GM19463 (cell line): Measurements from ENCODE around the gene OR52N5.

Experiments used
- ATAC-seq: cut with Tn5 transposase; IDR thresholded peaks from one replicate; pipeline ENCODE4 v1.9.1; 2021; ENCODE audit warnings: mild to moderate bottlenecking, moderate library complexity; ENCODE audit not compliant: unreplicated experiment

Gene OR52N5

DNA sequence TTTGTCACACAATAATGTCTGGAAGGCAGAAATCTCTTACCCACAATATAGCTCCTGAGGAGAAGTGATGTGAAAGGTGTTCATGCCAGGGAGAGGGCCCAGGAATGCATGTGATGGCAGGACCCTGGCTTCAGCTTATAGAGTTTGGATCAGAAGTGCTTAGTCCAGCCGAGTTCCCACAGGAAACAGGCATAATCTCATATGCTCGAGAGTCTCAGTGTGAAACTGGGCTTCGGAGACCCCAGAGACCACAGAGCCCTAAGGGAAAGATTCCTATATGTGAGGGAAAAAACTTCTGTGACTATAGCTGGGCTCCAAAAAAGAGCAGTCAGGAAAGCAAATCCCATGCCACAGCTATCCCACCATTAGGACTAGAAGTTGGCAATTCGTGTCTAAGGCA lies at the start of gene OR52N5:
Gene OR52N5, minus strand, starts transcription at position 101 of the 400 bp plus-strand sequence. CDS start 4,721 bp downstream, outside the sequence.
- ATAC-seq = no peak

DNA sequence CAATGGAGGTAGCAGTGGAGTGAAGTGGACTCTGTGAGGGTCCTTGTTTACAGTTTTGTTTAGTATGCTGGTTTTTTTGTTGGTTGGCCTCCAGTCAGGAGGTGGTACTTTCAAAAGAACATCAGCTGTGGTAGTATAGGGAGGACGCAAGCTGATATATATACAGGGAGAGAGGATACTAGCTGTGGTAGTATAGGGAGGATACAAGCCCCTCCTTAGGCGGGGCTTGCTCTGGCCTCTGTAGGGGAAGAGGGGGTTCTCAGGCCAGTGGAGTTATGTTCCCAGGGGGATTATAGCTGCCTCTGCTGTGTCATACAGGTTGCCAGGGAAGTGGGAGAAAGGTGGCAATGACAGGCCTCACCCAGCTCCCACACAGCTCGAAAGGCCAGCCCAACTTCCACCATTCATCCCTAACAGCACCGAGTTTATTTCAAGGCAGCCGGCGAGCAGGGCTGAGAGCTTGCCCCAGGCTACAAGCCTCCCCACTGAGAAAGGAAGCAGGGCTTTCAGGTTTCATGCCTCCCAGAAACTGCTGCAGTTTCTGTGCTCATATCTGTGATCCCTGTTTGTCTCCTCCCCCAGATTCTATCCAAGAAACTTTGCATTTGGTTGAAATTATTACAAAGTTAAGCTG lies 48.2 kb upstream of the OR52N5 start:
- ATAC-seq = no peak

DNA sequence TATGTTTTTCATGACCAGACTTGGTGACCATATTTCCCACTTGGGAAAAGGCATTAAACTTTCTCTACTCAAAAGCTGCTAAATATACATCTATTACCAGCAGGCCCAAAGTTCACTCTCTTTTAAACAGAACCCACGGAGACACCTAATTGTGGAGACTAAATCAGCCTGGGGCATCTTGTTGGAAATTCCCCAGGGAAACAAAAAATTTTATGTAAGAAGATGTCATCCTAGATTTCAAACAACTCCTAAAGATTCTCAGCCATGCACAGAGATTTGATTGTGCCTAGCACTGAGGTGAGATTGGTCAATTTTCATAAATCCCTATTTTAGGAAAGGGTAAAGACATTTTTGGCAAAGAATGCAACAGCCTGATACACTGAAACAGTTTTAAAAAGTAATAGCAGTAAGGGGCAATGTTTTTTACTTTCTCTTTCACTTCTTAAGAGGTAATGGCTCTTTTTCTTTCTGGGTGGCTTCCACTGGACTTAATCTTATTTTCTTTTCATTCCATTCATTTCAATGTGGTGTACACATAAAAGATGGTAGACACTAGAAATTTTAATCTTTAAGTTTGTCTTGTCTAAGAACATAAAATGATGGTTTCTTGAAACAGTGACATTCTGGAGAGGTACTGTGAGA lies 35.2 kb upstream of the OR52N5 start:
- peak; percentile 55 for ATAC-seq

DNA sequence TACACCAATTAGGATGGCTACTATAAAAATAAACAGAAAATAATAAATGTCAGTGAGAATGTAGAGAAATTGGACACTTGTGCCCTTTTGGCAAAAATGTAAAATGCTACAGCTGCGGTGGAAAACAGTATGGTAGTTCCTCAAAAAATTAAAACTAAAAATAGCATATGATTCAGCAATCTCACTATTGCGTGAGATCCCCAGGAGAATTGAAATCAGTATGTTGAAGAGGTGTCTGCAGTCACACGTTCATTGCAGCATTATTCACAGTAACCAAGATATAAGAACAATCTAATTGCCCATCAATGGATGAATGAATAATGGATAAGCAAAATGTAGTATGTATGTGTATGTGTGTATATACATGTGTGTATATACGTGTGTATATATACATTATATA lies 32.4 kb upstream of the OR52N5 start:
- no peak for ATAC-seq

GRCh38 chr11:5809905-5810795 lies 27.0 kb upstream of the OR52N5 start:
- ATAC-seq = no peak

GRCh38 chr11:5809122-5809519 lies 26.0 kb upstream of the OR52N5 start:
- ATAC-seq = peak; percentile 20

DNA sequence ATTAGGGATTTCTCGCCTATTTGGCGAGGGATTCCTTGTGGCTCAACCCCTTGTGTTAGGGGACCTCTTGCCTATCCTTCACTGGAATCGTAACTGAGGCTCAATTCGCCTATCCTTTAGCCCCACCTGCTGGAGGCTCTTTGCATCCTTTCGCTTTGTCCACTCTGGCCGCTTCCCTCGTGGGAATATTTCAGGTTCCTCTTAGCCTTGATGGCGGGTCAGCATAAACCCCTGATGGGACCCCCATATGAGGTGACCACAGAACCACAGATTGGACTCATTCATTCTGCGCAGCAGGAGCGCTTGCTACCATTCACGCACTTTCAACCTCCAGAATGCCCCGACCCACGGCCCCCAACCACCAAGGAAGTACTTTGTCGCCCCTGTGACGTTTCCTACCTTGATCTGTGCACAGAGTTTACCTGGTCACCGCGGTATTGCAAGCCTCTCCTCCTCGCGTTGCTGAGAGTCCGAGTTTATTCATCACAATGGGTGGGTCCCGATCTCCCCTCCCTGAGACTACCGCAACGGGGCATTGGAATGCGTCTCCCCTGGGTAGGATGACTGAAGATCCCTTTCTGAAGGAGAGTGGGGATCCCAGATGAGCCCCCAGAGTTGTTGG lies 25.5 kb upstream of the OR52N5 start, which contains the start of gene OR52N2:
Gene OR52N2, plus strand, starts transcription at position 425 of the 622 bp plus-strand sequence. CDS start 11,412 bp downstream, outside the sequence.
- ATAC-seq = peak; percentile 85

- ATAC-seq = peak; percentile 42
Measured at GRCh38 chr11:5807580-5807979, 24.4 kb upstream of the OR52N5 start.

GRCh38 chr11:5803982-5804381 lies 20.8 kb upstream of the OR52N5 start:
- no peak for ATAC-seq

GRCh38 chr11:5796541-5796940 lies 13.4 kb upstream of the OR52N5 start:
- ATAC-seq = no peak

GRCh38 chr11:5791165-5791564 lies 8.0 kb upstream of the OR52N5 start, which contains the start of gene OR52N1:
Gene OR52N1 (minus strand): TSS chr11:5791265. CDS start chr11:5788816, 2,449 bp downstream.
- no peak for ATAC-seq

GRCh38 chr11:5767056-5767455 lies 16.1 kb downstream of the OR52N5 start:
- no peak for ATAC-seq

GRCh38 chr11:5753943-5754342 lies 29.2 kb downstream of the OR52N5 start, which contains the start of gene OR52N4:
Gene OR52N4 (plus strand): TSS chr11:5754243. CDS start chr11:5754741, 498 bp downstream.
- ATAC-seq = no peak

DNA sequence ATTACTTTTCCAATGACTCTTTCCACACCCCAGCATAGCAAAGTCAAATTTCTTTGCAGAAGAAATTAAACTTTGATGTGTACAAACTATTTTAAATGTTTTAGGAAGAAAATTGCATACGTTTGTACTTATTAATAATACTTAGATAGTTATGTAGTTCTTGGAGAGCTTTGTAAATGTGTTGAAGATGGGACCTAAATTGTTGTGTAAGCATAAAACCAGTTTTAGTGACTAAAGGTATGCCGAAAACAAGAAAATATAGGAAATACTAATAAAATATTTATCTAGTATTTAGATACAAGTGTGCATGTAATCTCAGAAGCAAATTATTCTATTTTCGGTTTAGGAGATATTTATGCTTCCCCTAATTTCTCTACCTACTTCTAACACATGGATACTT lies 33.3 kb downstream of the OR52N5 start:
- ATAC-seq = no peak

- no peak for ATAC-seq
Measured at GRCh38 chr11:5746614-5747013, 36.5 kb downstream of the OR52N5 start.

- ATAC-seq = no peak
Measured at GRCh38 chr11:5738431-5738830, 44.7 kb downstream of the OR52N5 start.

DNA sequence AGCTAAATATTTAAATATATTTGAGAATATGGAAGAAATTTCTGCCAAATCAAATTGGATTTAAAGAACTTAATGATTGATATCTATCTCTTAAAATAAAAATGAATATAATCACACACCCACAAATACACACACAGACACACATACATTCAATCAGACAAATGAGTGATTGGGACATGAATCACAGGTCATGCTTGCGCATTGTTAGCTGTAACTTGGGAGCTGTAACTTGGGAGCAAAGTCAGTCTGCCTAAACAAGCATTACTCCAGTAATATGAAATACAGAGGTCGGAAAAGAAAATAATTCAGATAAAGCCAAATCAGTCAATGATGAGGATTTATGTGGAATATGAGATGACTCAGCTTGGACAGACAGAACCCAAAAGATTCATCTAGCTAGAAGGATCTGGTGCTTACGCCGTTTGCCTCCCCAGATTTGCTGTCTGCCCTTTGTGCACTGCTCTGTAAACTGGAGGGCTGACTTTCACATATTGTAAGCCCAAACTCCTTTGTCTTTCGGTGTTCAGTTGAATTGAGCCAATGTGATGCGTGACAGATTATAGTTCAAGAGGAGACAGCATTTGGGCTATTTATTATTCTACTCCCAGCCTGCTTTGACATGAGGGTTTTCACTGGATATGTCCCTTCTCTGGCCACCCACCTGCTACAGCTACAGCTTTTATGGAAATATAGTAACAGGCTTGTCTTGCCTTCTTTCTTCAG lies 45.3 kb downstream of the OR52N5 start:
- ATAC-seq = no peak

GRCh38 chr11:5737091-5737490 lies 46.1 kb downstream of the OR52N5 start:
- ATAC-seq = no peak

GRCh38 chr11:5736396-5736795 lies 46.8 kb downstream of the OR52N5 start, which contains the start of gene OR56B1:
Gene OR56B1 (plus strand): TSS chr11:5736448. CDS start chr11:5736517, 69 bp downstream.
- ATAC-seq = no peak

DNA sequence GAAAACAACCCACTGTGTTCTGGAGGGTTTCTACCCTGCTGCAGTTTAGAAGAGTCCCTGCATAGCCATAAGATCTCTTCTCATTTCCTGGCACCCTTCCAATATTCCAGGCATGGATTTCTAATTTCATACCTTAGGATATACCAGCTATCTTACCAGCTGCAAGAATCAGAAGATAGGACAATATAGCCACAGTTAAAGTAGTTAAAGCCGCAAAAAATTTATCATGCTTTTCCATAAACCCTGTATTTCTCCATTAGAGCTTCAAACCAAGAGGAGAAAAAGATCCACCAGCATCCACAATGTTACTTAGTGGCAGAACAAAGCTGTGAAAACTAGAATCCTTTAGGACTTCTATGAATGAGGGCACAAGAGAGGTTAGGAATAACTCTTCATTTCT lies 55.5 kb downstream of the OR52N5 start:
- ATAC-seq = no peak
